ENCODE data around the gene FARS2. TPM values are rescaled to one million over a fixed set of nuclear protein-coding genes. Genes with fewer than 3 reads are reported as not detected.
"Not testable (repeated sequence)": the region's sequence is repeated elsewhere in the genome, so short reads cannot be mapped to it uniquely, and the experiment has no call there.

FARS2 gene
- total RNA-seq, 2 experiments from 2014 or later, result 15.7 to 18.5 TPM

DNA sequence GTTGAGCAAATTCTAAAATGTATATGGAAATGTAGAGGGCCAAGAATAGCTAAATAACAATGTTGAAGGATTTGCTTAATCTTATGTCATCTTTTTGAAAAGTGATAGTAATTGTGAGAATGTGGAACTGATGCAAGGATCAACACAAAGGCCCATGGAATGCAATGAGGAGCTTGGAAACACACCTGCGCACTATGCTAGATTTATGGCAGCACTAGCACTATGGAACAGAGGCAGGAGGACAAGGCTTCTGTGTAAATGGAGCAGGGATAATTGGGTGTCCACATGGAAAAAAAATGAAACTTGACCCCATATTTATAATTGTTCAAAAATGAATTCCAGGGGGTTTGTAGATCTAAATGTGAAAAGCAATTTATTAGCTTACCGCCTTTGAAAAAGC, 298.3 kb downstream of the FARS2 start:
- no peak for DNase-seq
- TF ChIP-seq, protein P1, sequence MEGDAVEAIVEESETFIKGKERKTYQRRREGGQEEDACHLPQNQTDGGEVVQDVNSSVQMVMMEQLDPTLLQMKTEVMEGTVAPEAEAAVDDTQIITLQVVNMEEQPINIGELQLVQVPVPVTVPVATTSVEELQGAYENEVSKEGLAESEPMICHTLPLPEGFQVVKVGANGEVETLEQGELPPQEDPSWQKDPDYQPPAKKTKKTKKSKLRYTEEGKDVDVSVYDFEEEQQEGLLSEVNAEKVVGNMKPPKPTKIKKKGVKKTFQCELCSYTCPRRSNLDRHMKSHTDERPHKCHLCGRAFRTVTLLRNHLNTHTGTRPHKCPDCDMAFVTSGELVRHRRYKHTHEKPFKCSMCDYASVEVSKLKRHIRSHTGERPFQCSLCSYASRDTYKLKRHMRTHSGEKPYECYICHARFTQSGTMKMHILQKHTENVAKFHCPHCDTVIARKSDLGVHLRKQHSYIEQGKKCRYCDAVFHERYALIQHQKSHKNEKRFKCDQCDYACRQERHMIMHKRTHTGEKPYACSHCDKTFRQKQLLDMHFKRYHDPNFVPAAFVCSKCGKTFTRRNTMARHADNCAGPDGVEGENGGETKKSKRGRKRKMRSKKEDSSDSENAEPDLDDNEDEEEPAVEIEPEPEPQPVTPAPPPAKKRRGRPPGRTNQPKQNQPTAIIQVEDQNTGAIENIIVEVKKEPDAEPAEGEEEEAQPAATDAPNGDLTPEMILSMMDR (IDR thresholded peaks at IDR 0.05), result no peak
- no peak overlapping the region for H3K27ac Mint-ChIP-seq
- H3K4me3 Mint-ChIP-seq, result no peak overlapping the region
- ChIA-PET CTCF (interaction anchor here (0.6 to 1.1 kb wide), 4 partner anchors 8 to 88 kb away, joined by 3 read pairs; no protein-coding TSS in a partner anchor), POLR2A (no interaction called here)
- H3K36me3 Mint-ChIP-seq (ENCODE audit: low read depth), result peaks cover 5% of the 10 kb centered on the region
- no peaks in the 10 kb centered on the region for H3K27me3 Mint-ChIP-seq
- H3K4me1 Mint-ChIP-seq (ENCODE audit: low read depth), result peaks cover 8% of the 10 kb centered on the region
- intact Hi-C loops (cut with micrococcal nuclease), result no loop called here
- H3K9me3 Mint-ChIP-seq, result peaks cover 5% of the 10 kb centered on the region
- no peak for ATAC-seq

GRCh38 chr6:5562277-5562676, 301.0 kb downstream of the FARS2 start:
- Mint-ChIP-seq H3K27ac (no peak overlapping the region), H3K4me1 (ENCODE audit: low read depth) (peaks cover 19% of the 10 kb centered on the region), H3K36me3 (ENCODE audit: low read depth) (peaks cover 8% of the 10 kb centered on the region), H3K9me3 (peaks cover 6% of the 10 kb centered on the region), H3K4me3 (no peak overlapping the region), H3K27me3 (no peaks in the 10 kb centered on the region)
- intact Hi-C loops (cut with micrococcal nuclease), result no loop called here
- ChIA-PET CTCF (no interaction called here), POLR2A (no interaction called here)
- peak; percentile 27 for ATAC-seq
- TF ChIP-seq, protein P1 (IDR thresholded peaks at IDR 0.05), result no peak
- DNase-seq, result no peak

DNA sequence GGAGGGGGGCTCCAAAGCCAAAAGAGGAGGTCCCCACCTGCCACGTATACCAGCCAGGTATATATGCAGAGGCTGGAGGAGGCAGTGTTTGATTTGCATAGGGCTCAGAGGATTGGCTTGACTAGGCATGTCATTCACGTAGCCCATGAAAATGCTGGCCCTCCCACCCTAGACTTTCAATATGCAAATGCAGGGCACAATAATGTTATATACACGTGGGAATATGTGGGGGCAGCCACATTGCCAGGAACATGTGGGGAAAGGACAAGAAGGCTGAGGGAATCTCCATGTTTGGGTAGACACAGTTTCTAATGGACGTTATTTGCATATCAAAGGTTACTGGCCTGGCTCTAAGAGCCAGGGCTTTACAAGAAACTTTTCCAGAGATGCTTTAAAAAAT, 301.8 kb downstream of the FARS2 start:
- TF ChIP-seq, protein P1 (IDR thresholded peaks at IDR 0.05), result no peak
- POLR2A ChIA-PET, result no interaction called here
- DNase-seq (no peak), ATAC-seq (no peak)
- Mint-ChIP-seq H3K36me3 (ENCODE audit: low read depth) (peaks cover 8% of the 10 kb centered on the region), H3K27ac (no peak overlapping the region), H3K27me3 (no peaks in the 10 kb centered on the region), H3K4me1 (ENCODE audit: low read depth) (peaks cover 25% of the 10 kb centered on the region), H3K4me3 (no peak overlapping the region), H3K9me3 (peaks cover 6% of the 10 kb centered on the region)
- intact Hi-C loops (cut with micrococcal nuclease), result no loop called here
- CTCF ChIA-PET, result no interaction called here

- CTCF ChIA-PET, H3K27ac Mint-ChIP-seq: not testable (repeated sequence)
- peaks cover 27% of the 10 kb centered on the region for H3K4me1 Mint-ChIP-seq (ENCODE audit: low read depth)
Observed at GRCh38 chr6:5564746-5565145, 303.4 kb downstream of the FARS2 start.

DNA sequence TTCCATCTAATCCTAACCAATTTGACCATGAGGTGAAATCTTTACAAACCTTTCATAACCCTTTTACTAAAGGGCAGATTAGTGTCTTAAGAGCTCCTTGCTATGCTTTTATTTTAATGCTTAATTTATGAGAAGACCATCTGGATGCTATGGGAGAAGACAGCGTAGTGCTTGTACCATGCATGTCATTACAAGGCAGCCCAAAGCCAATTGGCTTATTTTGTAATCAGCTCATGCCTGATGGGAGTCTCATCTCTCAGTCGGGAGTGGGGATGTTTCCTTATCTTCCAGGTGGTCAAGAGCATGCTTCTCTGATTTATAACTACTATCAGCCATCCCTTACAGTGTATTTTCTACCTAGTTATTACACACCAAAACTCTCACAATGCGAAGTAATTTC, 304.7 kb downstream of the FARS2 start:
- H3K4me1 Mint-ChIP-seq (ENCODE audit: low read depth), result peaks cover 28% of the 10 kb centered on the region
- H3K4me3 Mint-ChIP-seq, result no peak overlapping the region
- TF ChIP-seq, protein P1 (IDR thresholded peaks at IDR 0.05), result no peak
- H3K36me3 Mint-ChIP-seq (ENCODE audit: low read depth), result peaks cover 14% of the 10 kb centered on the region
- POLR2A ChIA-PET, result interaction anchor here (1.6 kb wide), 1 partner anchor 12 kb away, joined by 4 read pairs; no protein-coding TSS in a partner anchor
- no peaks in the 10 kb centered on the region for H3K27me3 Mint-ChIP-seq
- H3K27ac Mint-ChIP-seq, result no peak overlapping the region
- peaks cover 6% of the 10 kb centered on the region for H3K9me3 Mint-ChIP-seq
- ATAC-seq (no peak), DNase-seq (no peak)
- intact Hi-C loops (cut with micrococcal nuclease), result no loop called here
- CTCF ChIA-PET, result no interaction called here

More at GRCh38 chr6:5564746-5565145, 303.4 kb downstream of the FARS2 start:
- POLR2A ChIA-PET, result interaction anchor here (1.6 kb wide), 1 partner anchor 11 kb away, joined by 4 read pairs; no protein-coding TSS in a partner anchor
- DNase-seq; H3K4me3 Mint-ChIP-seq; H3K27me3 Mint-ChIP-seq; ATAC-seq; H3K9me3 Mint-ChIP-seq; intact Hi-C loops (cut with micrococcal nuclease): not testable (repeated sequence)
- H3K36me3 Mint-ChIP-seq (ENCODE audit: low read depth), result peaks cover 13% of the 10 kb centered on the region

All from activated CD8-positive, alpha-beta T cell treated with anti-CD3 and anti-CD28 coated beads for 36 hours (primary cell).